Keratinocyte (primary cell): ENCODE measurements around the gene NTMT1.

ENCODE experiments used
- EZH2 ChIP-seq: IDR thresholded peaks from one replicate; pipeline ENCODE4 v1.6.1; 2012; ENCODE audit warnings: inconsistent platforms, mild to moderate bottlenecking, low read length, moderate library complexity
- TF ChIP-seq, protein P1 (sequence below), 3 experiments: IDR thresholded peaks in 1 of 3; conservative IDR thresholded peaks in 1 of 3; optimal IDR thresholded peaks in 1 of 3; 2 replicates in 2 of 3; 3 replicates in 1 of 3; pipeline versions ENCODE3 to v1.5.1; 2011; ENCODE audit warnings: low read length in 3 of 3, mild to moderate bottlenecking in 3 of 3, moderate library complexity in 2 of 3, control low read depth in 1 of 3, inconsistent platforms in 1 of 3; ENCODE audit not compliant: insufficient read depth in 2 of 3; ENCODE audit errors: extremely low read depth in 1 of 3

- TF ChIP-seq, protein P1, sequence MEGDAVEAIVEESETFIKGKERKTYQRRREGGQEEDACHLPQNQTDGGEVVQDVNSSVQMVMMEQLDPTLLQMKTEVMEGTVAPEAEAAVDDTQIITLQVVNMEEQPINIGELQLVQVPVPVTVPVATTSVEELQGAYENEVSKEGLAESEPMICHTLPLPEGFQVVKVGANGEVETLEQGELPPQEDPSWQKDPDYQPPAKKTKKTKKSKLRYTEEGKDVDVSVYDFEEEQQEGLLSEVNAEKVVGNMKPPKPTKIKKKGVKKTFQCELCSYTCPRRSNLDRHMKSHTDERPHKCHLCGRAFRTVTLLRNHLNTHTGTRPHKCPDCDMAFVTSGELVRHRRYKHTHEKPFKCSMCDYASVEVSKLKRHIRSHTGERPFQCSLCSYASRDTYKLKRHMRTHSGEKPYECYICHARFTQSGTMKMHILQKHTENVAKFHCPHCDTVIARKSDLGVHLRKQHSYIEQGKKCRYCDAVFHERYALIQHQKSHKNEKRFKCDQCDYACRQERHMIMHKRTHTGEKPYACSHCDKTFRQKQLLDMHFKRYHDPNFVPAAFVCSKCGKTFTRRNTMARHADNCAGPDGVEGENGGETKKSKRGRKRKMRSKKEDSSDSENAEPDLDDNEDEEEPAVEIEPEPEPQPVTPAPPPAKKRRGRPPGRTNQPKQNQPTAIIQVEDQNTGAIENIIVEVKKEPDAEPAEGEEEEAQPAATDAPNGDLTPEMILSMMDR (optimal IDR thresholded peaks at IDR 0.05 in 1 of 3, IDR thresholded peaks at IDR 0.05 in 1 of 3, conservative IDR thresholded peaks at IDR 0.05 in 1 of 3; ENCODE audit: extremely low read depth in 1 of 3, insufficient read depth in 2 of 3, low read length in 3 of 3), result no peak
- TF ChIP-seq EZH2, result no peak
Measured at GRCh38 chr9:129669946-129670345, 44.0 kb downstream of the NTMT1 start.
